ENCODE measurements around the gene FUZ.

DNA sequence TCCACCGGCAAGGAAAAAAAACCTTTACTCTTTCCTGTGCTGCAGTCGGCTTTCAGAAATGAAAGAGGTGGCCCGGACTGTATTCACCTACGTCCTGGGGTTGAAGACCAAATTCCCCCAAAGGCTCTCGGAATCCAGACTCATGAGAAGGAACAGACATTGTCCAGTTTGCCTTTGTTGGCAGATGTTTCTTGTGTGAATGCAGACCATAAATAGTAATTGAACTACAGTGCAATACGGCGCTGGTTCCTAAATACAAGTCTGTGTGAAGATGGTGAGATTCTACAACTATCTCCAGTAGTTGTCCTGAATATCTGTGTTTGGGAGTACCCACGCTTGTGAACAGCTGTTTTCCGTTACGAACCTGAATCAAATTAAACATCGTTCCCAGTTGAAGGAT is 26.6 kb upstream of the FUZ start:
- TF ChIP-seq, protein P1, sequence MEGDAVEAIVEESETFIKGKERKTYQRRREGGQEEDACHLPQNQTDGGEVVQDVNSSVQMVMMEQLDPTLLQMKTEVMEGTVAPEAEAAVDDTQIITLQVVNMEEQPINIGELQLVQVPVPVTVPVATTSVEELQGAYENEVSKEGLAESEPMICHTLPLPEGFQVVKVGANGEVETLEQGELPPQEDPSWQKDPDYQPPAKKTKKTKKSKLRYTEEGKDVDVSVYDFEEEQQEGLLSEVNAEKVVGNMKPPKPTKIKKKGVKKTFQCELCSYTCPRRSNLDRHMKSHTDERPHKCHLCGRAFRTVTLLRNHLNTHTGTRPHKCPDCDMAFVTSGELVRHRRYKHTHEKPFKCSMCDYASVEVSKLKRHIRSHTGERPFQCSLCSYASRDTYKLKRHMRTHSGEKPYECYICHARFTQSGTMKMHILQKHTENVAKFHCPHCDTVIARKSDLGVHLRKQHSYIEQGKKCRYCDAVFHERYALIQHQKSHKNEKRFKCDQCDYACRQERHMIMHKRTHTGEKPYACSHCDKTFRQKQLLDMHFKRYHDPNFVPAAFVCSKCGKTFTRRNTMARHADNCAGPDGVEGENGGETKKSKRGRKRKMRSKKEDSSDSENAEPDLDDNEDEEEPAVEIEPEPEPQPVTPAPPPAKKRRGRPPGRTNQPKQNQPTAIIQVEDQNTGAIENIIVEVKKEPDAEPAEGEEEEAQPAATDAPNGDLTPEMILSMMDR (IDR thresholded peaks at IDR 0.05) = no peak
- TF ChIP-seq POLR2A (IDR thresholded peaks at IDR 0.05) = no peak

All from ovary (tissue), 3 donors.